ENCODE data around the gene AEN. TPM values are rescaled to one million over a fixed set of nuclear protein-coding genes. Genes with fewer than 3 reads are reported as not detected.

Gene AEN
- total RNA-seq = 30.3 and 37.5 TPM in 2 replicates

GRCh38 chr15:88620995-88621772, at the start of gene AEN:
Gene AEN (plus strand): TSS chr15:88621340. CDS start chr15:88626210, 4,870 bp downstream.

GRCh38 chr15:88638626-88639372, 17.7 kb downstream of the AEN start, which contains the start of gene ISG20:
Gene ISG20 (plus strand): TSS chr15:88639016. CDS start chr15:88639367, 351 bp downstream.

Other genes with a start within 250 kb of the AEN start
- gene MRPL46, start 154.0 kb upstream of the AEN start, total RNA-seq = 8.3 and 9.9 TPM in 2 replicates
- gene MRPS11, start 153.6 kb upstream of the AEN start, total RNA-seq = 46.6 and 48.1 TPM in 2 replicates
- gene DET1, start 74.7 kb upstream of the AEN start, total RNA-seq = 3.8 and 4.9 TPM in 2 replicates
- gene ISG20, start 17.7 kb downstream of the AEN start, total RNA-seq = 5.0 and 10.5 TPM in 2 replicates
- 5.0 and 21.0 TPM in 2 replicates for gene ACAN, start 182.1 kb downstream of the AEN start, total RNA-seq